Ishikawa (cell line): ENCODE results near the gene HPCAL4.

ENCODE experiments used
- CEBPB ChIP-seq: IDR thresholded peaks from 2 replicates; pipeline ENCODE4 v1.6.1; 2012
- CREB1 ChIP-seq: IDR thresholded peaks from 2 replicates; pipeline ENCODE4 v1.6.1; 2012; ENCODE audit warnings: low read depth
- EGR1 ChIP-seq: IDR thresholded peaks from 2 replicates; pipeline ENCODE4 v1.6.1; 2012
- EP300 ChIP-seq: IDR thresholded peaks from 2 replicates; pipeline ENCODE4 v1.6.1; 2012; ENCODE audit warnings: borderline replicate concordance
- FOXM1 ChIP-seq: IDR thresholded peaks from 2 replicates; pipeline ENCODE4 v1.6.1; 2012; ENCODE audit warnings: low read depth, borderline replicate concordance
- MAX ChIP-seq: IDR thresholded peaks from 2 replicates; pipeline ENCODE4 v1.6.1; 2012
- NFIC ChIP-seq: IDR thresholded peaks from 2 replicates; pipeline ENCODE4 v1.6.1; 2012
- RAD21 ChIP-seq: IDR thresholded peaks from 2 replicates; pipeline ENCODE4 v1.6.1; 2012; ENCODE audit warnings: low read depth
- REST ChIP-seq: IDR thresholded peaks from 2 replicates; pipeline ENCODE4 v1.6.1; 2012; ENCODE audit warnings: low read depth, mild to moderate bottlenecking
- TAF1 ChIP-seq: IDR thresholded peaks from 2 replicates; pipeline ENCODE4 v1.6.1; 2012; ENCODE audit warnings: low read depth, mild to moderate bottlenecking
- TCF12 ChIP-seq: IDR thresholded peaks from 2 replicates; pipeline ENCODE4 v1.6.1; 2012; ENCODE audit warnings: low read depth
- TEAD4 ChIP-seq: IDR thresholded peaks from 2 replicates; pipeline ENCODE4 v1.6.1; 2012
- USF1 ChIP-seq: IDR thresholded peaks from 2 replicates; pipeline ENCODE4 v1.6.1; 2012
- YY1 ChIP-seq: IDR thresholded peaks from 2 replicates; pipeline ENCODE4 v1.6.1; 2012; ENCODE audit warnings: low read depth
- ZBTB7A ChIP-seq: IDR thresholded peaks from 2 replicates; pipeline ENCODE4 v1.6.1; 2012; ENCODE audit warnings: low read depth

HPCAL4 gene

GRCh38 chr1:39652554-39652953 lies 38.7 kb downstream of the HPCAL4 start:
- TF ChIP-seq ZBTB7A (no peak), MAX (no peak), CEBPB (no peak), EP300 (no peak), CREB1 (no peak), USF1 (no peak), EGR1 (no peak), YY1 (no peak), TEAD4 (no peak), TAF1 (no peak), NFIC (no peak), FOXM1 (no peak)

- no peak for TF ChIP-seq EGR1
- TF ChIP-seq YY1: no peak
- TF ChIP-seq REST: no peak
- TF ChIP-seq CEBPB: no peak
- no peak for TF ChIP-seq TAF1
- TF ChIP-seq MAX: no peak
- TF ChIP-seq TCF12: no peak
- TF ChIP-seq EP300: no peak
These were observed 39.1 kb downstream of the HPCAL4 start for GRCh38 chr1:39652105-39652504.

GRCh38 chr1:39650431-39650830 lies 40.8 kb downstream of the HPCAL4 start:
- TF ChIP-seq ZBTB7A (no peak), CEBPB (no peak), EGR1 (no peak), NFIC (no peak), TEAD4 (no peak), USF1 (no peak), EP300 (no peak), TCF12 (no peak)

GRCh38 chr1:39649636-39650185 lies 41.5 kb downstream of the HPCAL4 start:
- TF ChIP-seq TCF12: no peak
- no peak for TF ChIP-seq EP300

- TF ChIP-seq YY1 (no peak), TCF12 (no peak), TAF1 (no peak), CEBPB (no peak), EGR1 (no peak), EP300 (no peak), ZBTB7A (no peak), NFIC (no peak), RAD21 (no peak), FOXM1 (no peak)
These were observed 42.7 kb downstream of the HPCAL4 start for GRCh38 chr1:39648496-39648895.

GRCh38 chr1:39647247-39647646 lies 44.0 kb downstream of the HPCAL4 start:
- TF ChIP-seq ZBTB7A (no peak), TCF12 (no peak)

- TF ChIP-seq YY1: no peak
- no peak for TF ChIP-seq USF1
- no peak for TF ChIP-seq TAF1
- TF ChIP-seq MAX: no peak
- no peak for TF ChIP-seq REST
- no peak for TF ChIP-seq FOXM1
These were observed 44.8 kb downstream of the HPCAL4 start for GRCh38 chr1:39646232-39647081.
